Body of pancreas (tissue), 4 donors: Measurements from ENCODE around the gene EPSTI1. TPM values are rescaled to one million over a fixed set of nuclear protein-coding genes. Genes with fewer than 3 reads are reported as not detected.

Experiments used
- ATAC-seq: fragments of 150-250 bp; one replicate; pipeline ENCODE4 v1.9.1; 2016
- DNase-seq, 4 donors: peaks; one replicate each; pipeline ENCODE4 v3.0.0-alpha.2; 2019
- H3K27ac ChIP-seq, 4 donors: fragments of 200-600 bp; sonication (generic); 1 replicate in 3 of 4; 2 replicates in 1 of 4; pipeline versions ENCODE4 v1.5.1 to v1.6.1; 2016 to 2019; ENCODE audit warnings: mild to moderate bottlenecking in 1 of 4, mixed read lengths in 1 of 4, moderate library complexity in 1 of 4
- H3K27me3 ChIP-seq, 2 donors: fragments of 200-600 bp; sonication (generic); one replicate each; pipeline ENCODE4 v1.6.0; 2016; ENCODE audit warnings: mild to moderate bottlenecking in 1 of 2
- H3K36me3 ChIP-seq, 2 donors: fragments of 200-600 bp; sonication (generic); replicated peaks in 1 of 2; 2 replicates each; pipeline ENCODE4 v1.5.1; 2016; ENCODE audit warnings: low read depth in 2 of 2; ENCODE audit not compliant: insufficient read depth in 1 of 2
- H3K4me1 ChIP-seq: fragments of 200-600 bp; sonication (generic); one replicate; pipeline ENCODE4 v1.6.0; 2016
- H3K4me3 ChIP-seq, 2 donors: fragments of 200-600 bp; sonication (generic); 1 replicate in 1 of 2; 2 replicates in 1 of 2; pipeline ENCODE4 v1.5.1; 2016 to 2019
- H3K9me3 ChIP-seq, 3 donors: fragments of 200-600 bp; sonication (generic); 1 replicate in 2 of 3; 2 replicates in 1 of 3; pipeline ENCODE4 v1.5.1; 2016
- CTCF ChIP-seq, 7 experiments: fragments of 450-650 bp in 4 of 7; fragments of 200-600 bp in 3 of 7; sonication (generic) in 3 of 7; IDR thresholded peaks; one replicate each; pipeline ENCODE4 v1.5.1; 2016 to 2019; ENCODE audit warnings: antibody characterized with exemption in 7 of 7
- POLR2A ChIP-seq, 3 donors: fragments of 450-650 bp; IDR thresholded peaks; one replicate each; pipeline ENCODE4 v1.6.1; 2016; ENCODE audit warnings: antibody characterized with exemption in 3 of 3, mild to moderate bottlenecking in 2 of 3
- WGBS, 2 donors: methylation state at CpG; one replicate each; pipeline ENCODE4 v1.1.5; 2017; 5-methylcytosine and 5-hydroxymethylcytosine counted together
- intact Hi-C: fragments of 100-400 bp; cut with DNase I; formaldehyde crosslinking; loops from one replicate; pipeline ENCODE4 v1.15.1; 2023
- total RNA-seq, 2 donors: library from RNA; depleted of rRNA; stranded (reverse); fragments of >200 nt; gene quantifications; one replicate each; pipeline ENCODE4 v1.1.0, GENCODE V29; 2016

EPSTI1 gene
- total RNA-seq, 2 donors from 2014 or later, result 1.6 to 6.6 TPM

GRCh38 chr13:42959615-42960014 lies 32.4 kb downstream of the EPSTI1 start:
- Histone ChIP-seq H3K27me3 (no peaks in the 10 kb centered on the region), H3K36me3 (no peaks in the 10 kb centered on the region), H3K4me3 (no peak overlapping the region), H3K4me1 (no peaks in the 10 kb centered on the region), H3K27ac (no peak overlapping the region), H3K9me3 (no peaks in the 10 kb centered on the region)
- intact Hi-C loops, result no loop called here
- whole genome bisulfite sequencing, 2 donors, result 79 to 81% methylated on average over 2 of the region's 2 CpGs
- no peak for DNase-seq
- ATAC-seq, result no peak
- TF ChIP-seq POLR2A (IDR thresholded peaks at IDR 0.05), result no peak
- TF ChIP-seq CTCF (IDR thresholded peaks at IDR 0.05), result no peak

- intact Hi-C loops, result no loop called here
- Histone ChIP-seq H3K27me3 (no peaks in the 10 kb centered on the region), H3K4me1 (no peaks in the 10 kb centered on the region), H3K27ac (no peak overlapping the region), H3K36me3 (no peaks in the 10 kb centered on the region), H3K4me3 (no peak overlapping the region), H3K9me3 (no peaks in the 10 kb centered on the region)
- TF ChIP-seq POLR2A (IDR thresholded peaks at IDR 0.05) (no peak), CTCF (IDR thresholded peaks at IDR 0.05) (no peak)
- 81 to 84% methylated on average over 2 of the region's 2 CpGs for WGBS, 2 donors
- DNase-seq, result no peak
- no peak for ATAC-seq
These were observed 34.2 kb downstream of the EPSTI1 start for GRCh38 chr13:42957881-42958280.

- 88 to 97% methylated on average over 4 of the region's 4 CpGs for WGBS, 2 donors
- H3K4me3 ChIP-seq, result no peak overlapping the region
- H3K9me3 ChIP-seq, result no peaks in the 10 kb centered on the region
- H3K27ac ChIP-seq, result no peak overlapping the region
- intact Hi-C loops, result no loop called here
- no peaks in the 10 kb centered on the region for H3K4me1 ChIP-seq
- no peaks in the 10 kb centered on the region for H3K27me3 ChIP-seq
- ATAC-seq (no peak), DNase-seq (no peak)
- no peak for TF ChIP-seq POLR2A (IDR thresholded peaks at IDR 0.05)
- TF ChIP-seq CTCF (IDR thresholded peaks at IDR 0.05), result no peak
- H3K36me3 ChIP-seq, result peaks cover 0 to 2% of the 10 kb centered on the region in 2 donors
These were observed 41.9 kb downstream of the EPSTI1 start for GRCh38 chr13:42950181-42950580.

- 86 to 92% methylated on average over 10 of the region's 11 CpGs for WGBS, 2 donors
- H3K27me3 ChIP-seq, result no peaks in the 10 kb centered on the region
- intact Hi-C loops, result no loop called here
- peaks cover 0 to 2% of the 10 kb centered on the region in 2 donors for H3K36me3 ChIP-seq
- H3K4me3 ChIP-seq, result no peak overlapping the region
- no peak for TF ChIP-seq CTCF (IDR thresholded peaks at IDR 0.05)
- no peak for TF ChIP-seq POLR2A (IDR thresholded peaks at IDR 0.05)
- DNase-seq (no peak), ATAC-seq (no peak)
- no peak overlapping the region for H3K27ac ChIP-seq
- H3K4me1 ChIP-seq, result no peaks in the 10 kb centered on the region
- no peaks in the 10 kb centered on the region for H3K9me3 ChIP-seq
These were observed 44.1 kb downstream of the EPSTI1 start for GRCh38 chr13:42947925-42948324.

DNA sequence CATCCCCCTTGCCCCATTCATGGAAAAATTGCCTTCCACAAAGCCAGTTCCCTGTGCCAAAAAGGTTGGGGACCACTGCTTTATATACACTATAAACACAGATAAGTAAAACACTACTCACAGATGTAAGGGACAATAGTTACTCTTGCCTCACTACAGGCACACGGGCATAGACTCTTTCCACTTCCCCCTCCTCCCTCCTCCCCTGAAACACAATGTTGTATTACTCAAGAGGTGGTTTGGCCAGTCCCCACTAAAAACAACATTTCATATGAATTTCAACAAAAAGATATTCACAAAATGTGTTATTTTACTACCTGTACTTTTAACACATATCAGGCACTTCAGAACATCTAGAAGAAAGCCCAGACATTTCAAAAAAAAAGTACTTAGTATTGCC lies 45.1 kb downstream of the EPSTI1 start:
- Histone ChIP-seq H3K4me3 (no peak overlapping the region), H3K27ac (no peak overlapping the region), H3K36me3 (peaks cover 0 to 2% of the 10 kb centered on the region in 2 donors), H3K27me3 (no peaks in the 10 kb centered on the region), H3K4me1 (no peaks in the 10 kb centered on the region), H3K9me3 (no peaks in the 10 kb centered on the region)
- WGBS, 2 donors, result 35 to 72% methylated on average over 1 of the region's 1 CpG
- intact Hi-C loops, result no loop called here
- no peak for DNase-seq
- ATAC-seq, result no peak
- no peak for TF ChIP-seq POLR2A (IDR thresholded peaks at IDR 0.05)
- no peak for TF ChIP-seq CTCF (IDR thresholded peaks at IDR 0.05)
